ENCODE measurements around the gene ACTL6B. TPM values are rescaled to one million over a fixed set of nuclear protein-coding genes. Genes with fewer than 3 reads are reported as not detected.
A peak's percentile ranks its signal among the peaks of the same experiment; 100 is the strongest.

ACTL6B gene
- total RNA-seq, 1 experiment from 2014 or later: not detected

- H3K4me3 ChIP-seq (ENCODE audit: low read length): no peak overlapping the region
- no peak overlapping the region for H3K4me2 ChIP-seq (ENCODE audit: low read depth, low read length, poor library complexity, severe bottlenecking)
- H3K27me3 ChIP-seq (ENCODE audit: low read length): no peaks in the 10 kb centered on the region
- H3K9ac ChIP-seq (ENCODE audit: low read length): no peak overlapping the region
- H3K9me2 ChIP-seq (replicated peaks; ENCODE audit: insufficient read depth, low read length): no peaks in the 10 kb centered on the region
- H3K36me3 ChIP-seq (ENCODE audit: insufficient read depth, low read length): no peaks in the 10 kb centered on the region
- no peak for DNase-seq
- no peaks in the 10 kb centered on the region for H4K20me1 ChIP-seq (ENCODE audit: insufficient read depth, low read depth, low read length)
- peaks cover 30% of the 10 kb centered on the region for H3K4me1 ChIP-seq (ENCODE audit: low read length)
- H3K9me3 ChIP-seq (ENCODE audit: low read length): no peaks in the 10 kb centered on the region
- H3K27ac ChIP-seq (ENCODE audit: low read length): no peak overlapping the region
- H3K79me2 ChIP-seq (ENCODE audit: low read length): no peaks in the 10 kb centered on the region
- H2AFZ ChIP-seq (ENCODE audit: low read length): no peak overlapping the region
Observed at GRCh38 chr7:100600730-100601038, 55.6 kb downstream of the ACTL6B start.

GRCh38 chr7:100599911-100600729 lies 56.1 kb downstream of the ACTL6B start:
- Histone ChIP-seq H3K79me2 (ENCODE audit: low read length) (no peaks in the 10 kb centered on the region), H3K9me2 (replicated peaks; ENCODE audit: insufficient read depth, low read length) (no peaks in the 10 kb centered on the region), H3K27ac (ENCODE audit: low read length) (no peak overlapping the region), H3K4me1 (ENCODE audit: low read length) (peaks cover 28% of the 10 kb centered on the region), H3K9ac (ENCODE audit: low read length) (no peak overlapping the region), H3K4me3 (ENCODE audit: low read length) (no peak overlapping the region), H4K20me1 (ENCODE audit: insufficient read depth, low read depth, low read length) (no peaks in the 10 kb centered on the region), H3K36me3 (ENCODE audit: insufficient read depth, low read length) (no peaks in the 10 kb centered on the region), H3K9me3 (ENCODE audit: low read length) (no peaks in the 10 kb centered on the region), H2AFZ (ENCODE audit: low read length) (no peak overlapping the region), H3K27me3 (ENCODE audit: low read length) (no peaks in the 10 kb centered on the region), H3K4me2 (ENCODE audit: low read depth, low read length, poor library complexity, severe bottlenecking) (no peak overlapping the region)
- DNase-seq: peak; percentile 78

DNA sequence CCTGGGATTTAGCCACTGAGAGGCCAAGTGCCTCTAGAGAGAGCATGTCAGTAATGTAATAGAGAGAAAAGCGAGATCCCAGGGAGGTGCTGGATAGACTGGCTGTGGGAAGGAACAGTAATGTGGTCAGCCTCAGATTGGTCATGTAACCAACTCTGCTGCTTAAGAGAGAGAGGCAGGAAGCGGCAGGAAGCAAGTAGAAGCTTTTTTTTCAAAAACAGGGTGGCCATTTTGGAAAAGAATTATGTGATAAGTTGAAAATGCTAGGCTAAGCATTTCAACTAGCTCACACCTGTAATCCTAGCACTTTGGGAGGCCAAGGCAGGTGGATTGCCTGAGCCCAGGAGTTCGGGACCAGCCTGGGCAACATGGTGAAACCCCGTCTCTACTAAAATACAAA lies 57.8 kb downstream of the ACTL6B start:
- Histone ChIP-seq H3K9ac (ENCODE audit: low read length) (no peak overlapping the region), H3K4me3 (ENCODE audit: low read length) (no peak overlapping the region), H3K79me2 (ENCODE audit: low read length) (no peaks in the 10 kb centered on the region), H2AFZ (ENCODE audit: low read length) (no peak overlapping the region), H3K4me1 (ENCODE audit: low read length) (peaks cover 13% of the 10 kb centered on the region), H3K27ac (ENCODE audit: low read length) (no peak overlapping the region), H3K9me3 (ENCODE audit: low read length) (no peaks in the 10 kb centered on the region), H3K9me2 (replicated peaks; ENCODE audit: insufficient read depth, low read length) (no peaks in the 10 kb centered on the region), H3K4me2 (ENCODE audit: low read depth, low read length, poor library complexity, severe bottlenecking) (no peak overlapping the region), H3K27me3 (ENCODE audit: low read length) (no peaks in the 10 kb centered on the region), H4K20me1 (ENCODE audit: insufficient read depth, low read depth, low read length) (no peaks in the 10 kb centered on the region), H3K36me3 (ENCODE audit: insufficient read depth, low read length) (no peaks in the 10 kb centered on the region)
- no peak for DNase-seq

DNA sequence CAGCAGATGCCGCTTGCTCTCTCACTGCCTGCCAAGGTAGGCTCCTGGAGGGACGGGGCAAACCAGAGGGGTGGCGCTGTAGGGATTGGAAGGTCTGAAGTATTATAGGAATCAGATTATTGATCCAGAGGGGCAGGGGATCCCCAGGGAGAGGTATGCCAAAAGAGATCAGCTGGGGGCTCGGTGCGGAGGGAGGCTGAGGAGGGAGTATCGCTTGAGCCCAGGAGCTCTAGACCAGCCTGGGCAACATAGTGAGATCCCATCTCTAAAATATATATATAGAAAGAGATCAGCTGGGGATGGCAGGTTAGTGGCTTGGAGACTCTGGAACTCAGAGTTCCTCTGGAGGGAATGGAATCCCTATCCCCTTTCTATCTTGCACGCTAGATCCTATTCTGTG lies 61.1 kb downstream of the ACTL6B start:
- no peak for DNase-seq

More for the DNA sequence above, 61.1 kb downstream of the ACTL6B start:
- Histone ChIP-seq H3K9me2 (replicated peaks; ENCODE audit: insufficient read depth, low read length) (no peaks in the 10 kb centered on the region), H3K9ac (ENCODE audit: low read length) (no peak overlapping the region), H3K36me3 (ENCODE audit: insufficient read depth, low read length) (no peaks in the 10 kb centered on the region), H4K20me1 (ENCODE audit: insufficient read depth, low read depth, low read length) (no peaks in the 10 kb centered on the region), H3K4me3 (ENCODE audit: low read length) (no peak overlapping the region), H3K9me3 (ENCODE audit: low read length) (no peaks in the 10 kb centered on the region), H3K27ac (ENCODE audit: low read length) (no peak overlapping the region), H3K4me2 (ENCODE audit: low read depth, low read length, poor library complexity, severe bottlenecking) (no peak overlapping the region), H3K4me1 (ENCODE audit: low read length) (peaks cover 2% of the 10 kb centered on the region), H2AFZ (ENCODE audit: low read length) (no peak overlapping the region), H3K27me3 (ENCODE audit: low read length) (no peaks in the 10 kb centered on the region), H3K79me2 (ENCODE audit: low read length) (no peaks in the 10 kb centered on the region)

Other genes starting within 250 kb of the ACTL6B start
- 3.0 and 8.8 TPM in 2 replicates for gene ZCWPW1, start 227.7 kb downstream of the ACTL6B start, total RNA-seq (2014; rRNA removed; shearing (Covaris generic); ENCODE audit: low replicate concordance)
- gene MEPCE, start 226.6 kb downstream of the ACTL6B start, total RNA-seq (2014; rRNA removed; shearing (Covaris generic); ENCODE audit: low replicate concordance): 28.4 and 40.4 TPM in 2 replicates
- gene PPP1R35, start 220.0 kb downstream of the ACTL6B start, total RNA-seq (2014; rRNA removed; shearing (Covaris generic); ENCODE audit: low replicate concordance): 25.9 and 106 TPM in 2 replicates
- 1.5 and 2.8 TPM in 2 replicates for gene SPACDR, start 192.2 kb downstream of the ACTL6B start, total RNA-seq (2014; rRNA removed; shearing (Covaris generic); ENCODE audit: low replicate concordance)
- gene TSC22D4, start 177.2 kb downstream of the ACTL6B start, total RNA-seq (2014; rRNA removed; shearing (Covaris generic); ENCODE audit: low replicate concordance): 40.4 and 97.3 TPM in 2 replicates
- gene NYAP1, start 172.5 kb downstream of the ACTL6B start, total RNA-seq (2014; rRNA removed; shearing (Covaris generic); ENCODE audit: low replicate concordance): not detected in 2 replicates
- gene AGFG2, start 117.2 kb downstream of the ACTL6B start, total RNA-seq (2014; rRNA removed; shearing (Covaris generic); ENCODE audit: low replicate concordance): 5.7 and 6.7 TPM in 2 replicates
- 2.5 and 4.9 TPM in 2 replicates for gene SAP25, start 82.5 kb downstream of the ACTL6B start, total RNA-seq (2014; rRNA removed; shearing (Covaris generic); ENCODE audit: low replicate concordance)
- 11.9 and 33.5 TPM in 2 replicates for gene LRCH4, start 70.3 kb downstream of the ACTL6B start, total RNA-seq (2014; rRNA removed; shearing (Covaris generic); ENCODE audit: low replicate concordance)
- 1.0 TPM in 1 of 2 replicates, not detected in the other for gene FBXO24, start 70.1 kb downstream of the ACTL6B start, total RNA-seq (2014; rRNA removed; shearing (Covaris generic); ENCODE audit: low replicate concordance)
- 2.8 and 12.3 TPM in 2 replicates for gene PCOLCE, start 54.1 kb downstream of the ACTL6B start, total RNA-seq (2014; rRNA removed; shearing (Covaris generic); ENCODE audit: low replicate concordance)
- gene MOSPD3, start 43.9 kb downstream of the ACTL6B start, total RNA-seq (2014; rRNA removed; shearing (Covaris generic); ENCODE audit: low replicate concordance): 8.2 and 9.7 TPM in 2 replicates
- 4.2 and 12.0 TPM in 2 replicates for gene TFR2, start 14.9 kb downstream of the ACTL6B start, total RNA-seq (2014; rRNA removed; shearing (Covaris generic); ENCODE audit: low replicate concordance)
- gene GNB2, start 17.3 kb upstream of the ACTL6B start, total RNA-seq (2014; rRNA removed; shearing (Covaris generic); ENCODE audit: low replicate concordance): 65.0 and 101 TPM in 2 replicates
- gene GIGYF1, start 37.8 kb upstream of the ACTL6B start, total RNA-seq (2014; rRNA removed; shearing (Covaris generic); ENCODE audit: low replicate concordance): 16.3 and 38.2 TPM in 2 replicates
- gene POP7, start 49.7 kb upstream of the ACTL6B start, total RNA-seq (2014; rRNA removed; shearing (Covaris generic); ENCODE audit: low replicate concordance): 29.7 and 72.8 TPM in 2 replicates
- not detected in 2 replicates for gene EPO, start 64.0 kb upstream of the ACTL6B start, total RNA-seq (2014; rRNA removed; shearing (Covaris generic); ENCODE audit: low replicate concordance)
- gene ZAN, start 77.1 kb upstream of the ACTL6B start, total RNA-seq (2014; rRNA removed; shearing (Covaris generic); ENCODE audit: low replicate concordance): not detected in 2 replicates
- 9.3 and 21.6 TPM in 2 replicates for gene EPHB4, start 171.1 kb upstream of the ACTL6B start, total RNA-seq (2014; rRNA removed; shearing (Covaris generic); ENCODE audit: low replicate concordance)
- gene SLC12A9, start 196.3 kb upstream of the ACTL6B start, total RNA-seq (2014; rRNA removed; shearing (Covaris generic); ENCODE audit: low replicate concordance): 21.0 and 33.9 TPM in 2 replicates
- 19.5 and 30.5 TPM in 2 replicates for gene TRIP6, start 210.9 kb upstream of the ACTL6B start, total RNA-seq (2014; rRNA removed; shearing (Covaris generic); ENCODE audit: low replicate concordance)
- 65.8 and 103 TPM in 2 replicates for gene SRRT, start 218.7 kb upstream of the ACTL6B start, total RNA-seq (2014; rRNA removed; shearing (Covaris generic); ENCODE audit: low replicate concordance)
- 3.3 and 17.2 TPM in 2 replicates for gene UFSP1, start 233.3 kb upstream of the ACTL6B start, total RNA-seq (2014; rRNA removed; shearing (Covaris generic); ENCODE audit: low replicate concordance)
- gene ACHE, start 239.4 kb upstream of the ACTL6B start, total RNA-seq (2014; rRNA removed; shearing (Covaris generic); ENCODE audit: low replicate concordance): not detected in 2 replicates

Measured in Karpas-422 (cell line).